Medulla oblongata (tissue), 1 donor: ENCODE measurements around the gene SELENBP1.
A peak's percentile ranks its signal among the peaks of the same experiment; 100 is the strongest.
"Not testable (repeated sequence)": the region's sequence is repeated elsewhere in the genome, so short reads cannot be mapped to it uniquely, and the experiment has no call there.

Experiments used
- DNase-seq: peaks from one replicate; pipeline ENCODE4 v3.0.0-alpha.2; 2015; ENCODE audit errors: extremely low spot score

SELENBP1 gene

DNA sequence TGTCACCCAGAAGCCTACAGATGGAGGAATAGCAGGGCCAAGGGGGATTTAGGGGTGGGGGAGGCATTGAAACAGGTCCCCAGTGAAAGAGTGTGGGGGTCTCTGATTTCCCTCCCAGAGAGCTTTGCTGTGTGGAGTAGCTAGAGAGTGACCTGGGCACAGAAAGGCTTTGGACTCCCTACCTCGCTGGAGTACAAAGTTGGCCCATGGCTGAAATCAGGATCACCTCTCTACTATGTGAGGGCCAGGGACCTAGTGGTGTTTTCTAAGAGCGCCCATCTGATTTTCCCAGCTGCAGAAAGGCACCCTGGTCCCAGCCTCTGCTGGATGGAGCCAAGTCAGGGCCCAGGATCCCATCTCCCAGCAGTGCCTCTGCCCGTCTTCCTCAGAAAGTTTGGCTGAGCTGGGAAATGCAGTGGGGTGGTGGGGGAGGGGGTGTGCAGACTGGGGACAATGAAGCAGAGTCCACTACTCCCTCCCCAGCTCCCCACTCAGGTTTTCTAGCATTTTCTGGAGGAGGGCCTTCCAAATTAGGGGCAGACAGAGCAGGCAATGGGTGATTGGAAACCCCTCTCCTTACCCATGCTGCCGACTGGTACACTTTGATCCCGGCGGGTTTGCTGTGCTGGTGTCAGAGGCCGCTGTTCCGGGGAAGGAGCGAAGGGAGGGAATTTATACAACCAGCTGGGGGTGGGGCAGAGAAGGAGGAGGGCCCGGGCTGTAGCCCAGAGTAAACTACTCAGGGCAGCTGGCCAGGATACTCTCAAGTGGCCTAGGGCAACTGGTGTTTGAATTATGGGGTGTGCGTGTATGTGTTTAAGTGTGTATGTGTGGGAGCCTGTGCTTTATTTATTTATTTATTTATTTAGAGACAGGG is at the start of gene SELENBP1:
TSS of gene SELENBP1 (minus strand) at position 648 of the 877 bp plus-strand sequence. CDS start at position 584, 64 bp downstream.
- DNase-seq = peak; percentile 79

GRCh38 chr1:151419819-151420218 is 47.3 kb upstream of the SELENBP1 start:
- DNase-seq = no peak

DNA sequence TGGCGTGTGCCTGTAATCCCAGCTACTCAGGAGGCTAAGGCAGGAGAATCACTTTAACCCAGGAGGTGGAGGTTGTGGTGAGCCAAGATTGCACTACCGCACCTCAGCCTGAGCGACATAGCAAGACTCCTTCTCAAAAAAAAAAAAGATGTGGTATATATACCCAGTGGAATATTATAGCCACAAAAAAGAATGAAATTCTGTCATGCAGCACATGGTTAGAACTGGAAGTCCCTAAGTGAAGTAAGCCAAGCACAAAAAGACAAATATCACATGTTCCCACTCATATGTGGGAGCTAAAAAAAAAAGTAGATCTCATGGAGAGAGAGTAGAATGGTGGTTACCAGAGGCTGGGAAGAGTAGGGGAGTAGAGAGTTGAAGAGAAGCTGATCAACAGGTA is 45.6 kb upstream of the SELENBP1 start:
- DNase-seq = no peak

- no peak for DNase-seq
Observed at GRCh38 chr1:151416231-151416630, 43.7 kb upstream of the SELENBP1 start.

DNA sequence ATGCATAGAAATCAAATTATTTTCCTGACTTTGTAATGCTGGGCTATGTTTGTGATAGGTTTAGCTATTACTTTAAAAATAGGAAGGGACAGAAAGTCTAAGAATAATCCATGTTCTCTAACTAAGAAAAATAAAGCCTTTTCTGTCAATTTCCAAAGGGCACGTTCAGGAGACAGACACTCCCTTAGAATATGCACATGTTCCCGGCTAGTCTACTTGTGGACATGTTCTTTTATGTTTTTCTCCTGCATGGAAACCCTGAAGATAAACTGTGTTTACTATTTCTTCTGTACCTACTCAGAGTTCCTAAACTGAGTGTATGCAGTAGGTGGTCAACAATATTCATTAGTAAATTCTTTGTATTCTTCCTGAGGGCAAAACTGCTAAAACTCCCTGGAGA is 39.4 kb upstream of the SELENBP1 start:
- DNase-seq = no peak

DNA sequence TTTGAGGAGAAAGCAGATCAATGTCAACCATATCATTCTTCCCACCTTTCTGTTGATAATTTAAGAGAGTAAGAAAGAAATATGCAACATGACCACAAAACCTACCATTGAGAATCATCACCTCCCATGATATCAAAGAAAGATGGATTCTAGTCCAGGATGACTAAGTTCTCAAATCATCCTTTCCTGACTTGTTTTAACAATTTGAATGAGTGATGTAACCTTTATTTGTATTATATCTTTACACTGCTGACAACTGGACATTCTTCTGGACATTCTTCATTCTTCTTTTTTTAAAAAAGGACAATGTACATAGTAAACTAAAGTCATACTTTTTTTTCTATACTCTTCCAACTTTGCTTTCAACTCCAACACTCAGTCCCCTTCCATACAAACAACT is 36.4 kb upstream of the SELENBP1 start:
- DNase-seq = no peak

- no peak for DNase-seq
Observed at GRCh38 chr1:151407304-151407703, 34.8 kb upstream of the SELENBP1 start.

GRCh38 chr1:151406176-151406575 is 33.7 kb upstream of the SELENBP1 start:
- DNase-seq = peak; percentile 55

- DNase-seq = no peak
Observed at GRCh38 chr1:151405187-151405951, 32.9 kb upstream of the SELENBP1 start.

DNA sequence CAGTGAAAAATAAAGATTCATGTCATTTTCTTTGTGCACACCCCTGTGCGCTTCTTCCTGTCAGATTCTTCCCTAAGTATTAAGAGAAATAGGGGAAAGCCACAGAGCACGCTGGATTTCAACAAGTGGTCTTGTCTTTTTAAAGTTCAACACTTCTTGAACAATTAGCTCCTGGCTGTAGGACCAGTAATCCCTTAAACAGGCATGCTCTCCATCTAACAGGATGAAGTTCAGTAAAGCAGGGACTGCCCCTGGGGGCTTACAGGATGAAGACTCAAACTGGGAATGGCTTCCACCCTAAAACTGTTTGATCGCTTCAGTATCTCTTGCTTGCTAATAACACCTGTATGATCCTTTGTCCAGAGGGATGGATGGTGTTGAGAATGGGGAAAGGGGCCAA is 31.1 kb upstream of the SELENBP1 start:
- DNase-seq = no peak

GRCh38 chr1:151402764-151403163 is 30.3 kb upstream of the SELENBP1 start:
- DNase-seq = no peak

DNA sequence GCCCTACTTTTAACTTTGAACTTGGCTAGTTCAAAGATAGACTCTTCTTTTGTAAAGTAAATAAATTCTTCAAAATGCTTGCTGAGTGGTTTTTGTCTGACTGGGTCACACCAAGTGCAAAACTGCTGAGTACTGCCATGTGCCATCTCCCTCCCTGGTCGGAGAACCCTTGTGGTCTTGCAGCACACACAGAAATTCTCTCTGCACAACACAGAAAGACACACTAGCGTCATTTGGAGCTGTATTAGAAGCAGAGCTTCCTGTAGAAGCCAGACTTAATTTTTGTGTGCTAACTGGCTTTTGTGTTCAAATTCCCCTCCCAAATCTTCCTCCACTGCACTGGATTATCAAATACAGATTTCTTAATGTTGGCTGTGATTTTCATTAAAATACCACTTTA is 29.4 kb upstream of the SELENBP1 start:
- DNase-seq = no peak

GRCh38 chr1:151401125-151401788 is 28.8 kb upstream of the SELENBP1 start:
- DNase-seq = no peak

DNA sequence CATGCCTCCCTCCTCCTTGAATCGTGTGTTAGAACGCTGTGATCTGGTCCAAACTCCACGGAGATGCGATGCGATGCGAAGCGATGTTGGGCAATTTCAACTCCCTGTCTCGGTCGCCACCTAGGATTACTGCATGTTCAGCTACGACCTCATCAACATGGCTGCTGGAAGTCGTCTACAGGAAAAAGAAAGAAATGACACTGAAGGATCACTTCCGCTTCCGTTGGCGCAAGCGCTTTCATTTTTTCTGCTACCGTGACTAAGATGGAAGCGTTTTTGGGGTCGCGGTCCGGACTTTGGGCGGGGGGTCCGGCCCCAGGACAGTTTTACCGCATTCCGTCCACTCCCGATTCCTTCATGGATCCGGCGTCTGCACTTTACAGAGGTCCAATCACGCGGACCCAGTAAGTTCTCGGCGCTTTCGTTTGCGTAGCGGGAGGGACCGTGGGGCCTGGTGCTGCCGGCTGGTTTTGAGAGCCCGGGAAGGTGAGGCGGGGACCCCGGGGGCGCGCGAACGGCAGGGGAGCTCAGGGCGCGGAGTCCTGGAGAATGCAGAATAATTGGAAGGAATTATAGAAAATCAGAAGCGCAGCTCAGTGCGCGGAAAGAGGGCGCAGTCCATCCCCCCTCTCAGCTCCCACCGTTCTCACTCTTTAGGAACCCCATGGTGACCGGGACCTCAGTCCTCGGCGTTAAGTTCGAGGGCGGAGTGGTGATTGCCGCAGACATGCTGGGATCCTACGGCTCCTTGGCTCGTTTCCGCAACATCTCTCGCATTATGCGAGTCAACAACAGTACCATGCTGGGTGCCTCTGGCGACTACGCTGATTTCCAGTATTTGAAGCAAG is 27.0 kb upstream of the SELENBP1 start, which contains the start of gene PSMB4:
TSS of gene PSMB4 (plus strand) at position 250 of the 848 bp plus-strand sequence. CDS start at position 265, 15 bp downstream.
- DNase-seq = peak; percentile 98

DNA sequence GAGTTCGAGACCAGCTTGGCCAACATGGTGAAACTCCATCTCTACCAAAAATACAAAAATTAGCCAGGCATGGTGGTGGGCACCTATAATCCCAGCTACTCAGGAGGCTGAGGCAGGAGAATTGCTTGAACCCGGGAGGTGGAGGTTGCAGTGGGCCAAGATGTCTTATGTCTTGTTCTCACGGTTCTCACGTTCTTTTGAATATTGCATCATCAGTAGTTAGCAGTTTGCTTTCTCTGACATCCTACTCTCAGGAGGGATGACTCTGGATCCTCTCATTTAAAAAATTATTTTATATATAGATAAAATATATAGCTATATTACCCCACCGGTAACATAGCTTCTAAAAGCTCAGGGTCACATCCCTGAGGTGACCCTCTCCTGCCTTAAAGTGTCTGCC is 23.8 kb upstream of the SELENBP1 start:
- DNase-seq = not testable (repeated sequence)

DNA sequence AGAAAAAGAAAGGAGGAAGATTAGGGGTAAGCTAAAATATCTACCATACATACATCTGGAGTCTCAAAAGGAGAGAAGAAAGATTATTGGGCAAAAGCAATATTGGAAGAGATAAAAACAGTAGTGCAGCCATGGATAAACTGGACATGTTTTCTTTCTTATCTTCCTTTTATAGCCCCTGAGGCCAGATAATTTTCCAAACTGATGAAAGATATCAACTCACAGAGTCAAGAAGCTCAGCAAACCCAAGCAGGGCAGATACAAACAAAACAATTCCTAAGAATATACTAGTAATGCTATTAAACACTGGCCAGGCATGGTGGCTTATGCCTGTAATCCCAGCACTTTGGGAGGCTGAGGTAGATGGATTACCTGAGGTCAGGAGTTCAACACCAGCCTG is 21.1 kb upstream of the SELENBP1 start:
- no peak for DNase-seq

GRCh38 chr1:151391079-151391563 is 18.6 kb upstream of the SELENBP1 start:
- DNase-seq = no peak

DNA sequence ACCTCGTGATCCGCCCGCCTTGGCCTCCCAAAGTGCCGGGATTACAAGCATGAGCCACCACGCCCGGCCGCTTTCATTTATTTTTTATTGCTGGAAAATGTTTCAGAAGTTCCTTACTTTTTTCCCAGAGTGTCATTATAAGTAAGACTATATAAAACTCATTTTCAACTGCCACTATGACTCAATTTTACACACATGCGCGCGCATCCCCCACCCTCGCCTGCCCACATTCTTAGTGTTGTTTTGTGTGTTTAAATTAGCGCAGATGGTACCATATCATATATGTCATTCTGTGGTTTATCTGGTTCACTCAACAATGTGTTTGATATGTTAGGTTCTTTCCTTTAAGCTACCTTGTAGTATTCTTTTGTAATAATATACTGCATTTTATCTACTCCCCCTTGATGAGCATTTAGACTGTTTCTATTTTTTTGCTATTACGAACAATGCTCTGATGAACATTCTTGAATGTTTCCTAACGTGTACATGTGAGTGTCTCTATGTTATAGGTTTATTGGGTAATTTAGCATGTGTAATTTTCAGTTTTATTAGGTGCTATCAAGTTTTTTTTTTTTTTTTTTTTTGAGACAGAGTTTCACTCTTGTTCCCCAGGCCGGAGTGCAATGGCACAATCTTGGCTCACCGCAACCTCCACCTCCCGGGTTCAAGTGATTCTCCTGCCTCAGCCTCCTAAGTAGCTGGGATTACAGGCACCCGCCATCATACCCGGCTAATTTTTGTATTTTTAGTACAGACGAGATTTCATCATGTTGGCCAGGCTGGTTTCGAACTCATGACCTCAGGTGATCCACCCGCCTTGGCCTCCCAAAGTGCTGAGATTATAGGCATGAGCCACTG is 17.9 kb upstream of the SELENBP1 start:
- DNase-seq = not testable (repeated sequence)

DNA sequence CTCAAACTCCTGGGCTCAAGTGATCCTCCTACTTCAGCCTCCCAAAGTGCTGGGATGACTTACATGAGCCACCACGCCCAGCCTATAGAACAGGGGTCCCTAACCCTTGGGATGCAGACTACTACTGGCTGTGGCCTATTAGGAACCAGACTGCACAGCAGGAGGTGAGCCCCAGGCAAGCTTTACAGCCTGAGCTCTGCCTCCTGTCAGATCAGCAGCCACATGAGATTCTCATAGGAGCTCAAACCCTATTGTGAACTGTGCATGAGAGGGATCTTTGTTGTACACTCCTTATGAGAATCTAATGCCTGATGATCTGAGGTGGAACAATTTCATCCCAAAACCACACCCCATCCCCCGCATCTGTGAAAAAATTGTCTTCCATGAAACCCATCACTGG is 13.5 kb upstream of the SELENBP1 start:
- DNase-seq = no peak

GRCh38 chr1:151384584-151384983 is 12.1 kb upstream of the SELENBP1 start:
- DNase-seq = no peak
